Fibroblast of lung (primary cell): Measurements from ENCODE around the gene KPNA5. TPM values are rescaled to one million over a fixed set of nuclear protein-coding genes. Genes with fewer than 3 reads are reported as not detected.
A peak's percentile ranks its signal among the peaks of the same experiment; 100 is the strongest.

Experiments
- DNase-seq, 2 donors: peaks; one replicate each; pipeline versions ENCODE4 v3.0.0 to v3.0.0-alpha.2; 2010; ENCODE audit warnings: low read depth in 2 of 2
- H2AFZ ChIP-seq: 2 replicates; pipeline ENCODE4 v1.5.1; 2012; ENCODE audit warnings: low read length, control low read depth, inconsistent platforms
- H3K27ac ChIP-seq: 2 replicates; pipeline ENCODE4 v1.5.1; 2011; ENCODE audit warnings: low read length, control low read depth; ENCODE audit not compliant: insufficient read depth
- H3K27me3 ChIP-seq: 2 replicates; pipeline ENCODE4 v1.5.1; 2011; ENCODE audit warnings: mild to moderate bottlenecking, low read length; ENCODE audit not compliant: control insufficient read depth, insufficient read depth
- H3K36me3 ChIP-seq: 2 replicates; pipeline ENCODE4 v1.5.1; 2011; ENCODE audit warnings: low read length; ENCODE audit not compliant: control insufficient read depth, insufficient read depth
- H3K4me1 ChIP-seq: 2 replicates; pipeline ENCODE4 v1.5.1; 2011; ENCODE audit warnings: low read length; ENCODE audit not compliant: control insufficient read depth, insufficient read depth; ENCODE audit errors: extremely low read depth
- H3K4me2 ChIP-seq: 2 replicates; pipeline ENCODE4 v1.5.1; 2011; ENCODE audit warnings: low read length, control low read depth; ENCODE audit not compliant: insufficient read depth; ENCODE audit errors: extremely low read depth
- H3K4me3 ChIP-seq, 4 experiments: fragments of 200-600 bp in 1 of 4; sonication (generic) in 1 of 4; replicated peaks in 1 of 4; 2 replicates each; pipeline ENCODE4 v1.5.1; 2011 to 2016; ENCODE audit warnings: low read length in 4 of 4, low read depth in 3 of 4, mild to moderate bottlenecking in 3 of 4, control low read depth in 2 of 4, inconsistent platforms in 1 of 4, mixed read lengths in 1 of 4; ENCODE audit not compliant: insufficient read depth in 1 of 4; ENCODE audit errors: control extremely low read depth in 1 of 4
- H3K79me2 ChIP-seq: 2 replicates; pipeline ENCODE4 v1.5.1; 2012; ENCODE audit warnings: mild to moderate bottlenecking, low read length, inconsistent platforms; ENCODE audit not compliant: control insufficient read depth, insufficient read depth
- H3K9ac ChIP-seq: 2 replicates; pipeline ENCODE4 v1.5.1; 2011; ENCODE audit warnings: mild to moderate bottlenecking, low read length, control low read depth; ENCODE audit not compliant: insufficient read depth
- H3K9me3 ChIP-seq: 2 replicates; pipeline ENCODE4 v1.5.1; 2012; ENCODE audit warnings: low read depth, low read length; ENCODE audit not compliant: control insufficient read depth, insufficient read depth
- H4K20me1 ChIP-seq: 2 replicates; pipeline ENCODE4 v1.5.1; 2011; ENCODE audit warnings: low read length; ENCODE audit not compliant: control insufficient read depth, insufficient read depth; ENCODE audit errors: extremely low read depth
- CTCF ChIP-seq, 2 donors: IDR thresholded peaks in 1 of 2; conservative IDR thresholded peaks in 1 of 2; 1 replicate in 1 of 2; 2 replicates in 1 of 2; pipeline ENCODE4 v1.5.1; 2011 to 2012; ENCODE audit warnings: low read length in 2 of 2, control low read depth in 1 of 2, inconsistent platforms in 1 of 2, low read depth in 1 of 2, mild to moderate bottlenecking in 1 of 2
- EZH2 ChIP-seq: IDR thresholded peaks from 2 replicates; pipeline ENCODE4 v1.5.1; 2012; ENCODE audit warnings: low read length, control low read depth, mild to moderate bottlenecking; ENCODE audit errors: missing control alignments
- polyA plus RNA-seq, 2 donors: library from polyadenylated mRNA; depleted of rRNA in 1 of 2; stranded (reverse) in 1 of 2; unstranded in 1 of 2; fragments of >200 nt; gene quantifications; 2 replicates each; pipeline ENCODE4 v1.2.1, GENCODE V29; 2011 to 2012; ENCODE audit warnings: missing spikeins in 1 of 2
- total RNA-seq: library from RNA; depleted of rRNA; stranded (reverse); fragments of >200 nt; gene quantifications from 2 replicates; pipeline ENCODE4 v1.2.1, GENCODE V29; 2014

The KPNA5 gene
- total and polyA plus RNA-seq, 2 donors (not counting 1 experiment from before 2014, with no cell fraction given): 7.9 to 11.6 TPM

DNA sequence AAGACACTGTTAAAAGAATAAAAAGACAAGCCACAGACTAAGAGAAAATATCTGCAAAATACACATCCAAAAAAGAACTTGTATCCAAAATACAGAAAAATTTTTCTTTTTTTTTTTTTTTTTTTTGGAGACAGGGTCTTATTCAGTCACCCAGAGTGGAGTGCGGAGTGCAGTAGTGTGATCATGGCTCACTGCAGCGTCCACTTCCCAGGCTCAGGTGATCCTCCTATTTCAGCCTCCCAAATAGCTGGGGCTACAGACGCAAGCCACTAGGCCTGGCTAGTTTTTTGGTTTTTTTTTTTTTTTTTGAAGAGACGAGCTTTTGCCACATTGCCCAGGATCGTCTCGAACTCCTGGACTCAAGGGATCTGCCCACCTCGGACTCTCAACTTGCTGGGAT is 15.5 kb upstream of the KPNA5 start:
- peaks cover 54% of the 10 kb centered on the region for H3K79me2 ChIP-seq
- H3K4me2 ChIP-seq: peak overlapping the region; percentile 94
- no peaks in the 10 kb centered on the region for H3K27me3 ChIP-seq
- no peak overlapping the region for H3K27ac ChIP-seq
- H3K4me1 ChIP-seq: peaks cover 2% of the 10 kb centered on the region
- no peak for DNase-seq
- peak overlapping the region in 2 of 4 experiments; percentile 7 to 29 for H3K4me3 ChIP-seq
- H3K36me3 ChIP-seq: no peaks in the 10 kb centered on the region
- no peaks in the 10 kb centered on the region for H3K9me3 ChIP-seq
- H3K9ac ChIP-seq: no peak overlapping the region
- no peak overlapping the region for H2AFZ ChIP-seq
- no peaks in the 10 kb centered on the region for H4K20me1 ChIP-seq
- no peak for TF ChIP-seq CTCF (conservative IDR thresholded peaks at IDR 0.05 in 1 of 2, IDR thresholded peaks at IDR 0.05 in 1 of 2; ENCODE audit: low read depth in 1 of 2, low read length in 2 of 2)
- TF ChIP-seq EZH2: no peak

- Histone ChIP-seq H3K9me3 (no peaks in the 10 kb centered on the region), H3K4me1 (peaks cover 2% of the 10 kb centered on the region), H3K27me3 (no peaks in the 10 kb centered on the region), H2AFZ (no peak overlapping the region), H3K9ac (no peak overlapping the region), H3K36me3 (no peaks in the 10 kb centered on the region), H3K4me3 (peak overlapping the region; percentile 21 to 94 (median 29)), H4K20me1 (no peaks in the 10 kb centered on the region), H3K79me2 (peaks cover 51% of the 10 kb centered on the region), H3K4me2 (peak overlapping the region; percentile 94), H3K27ac (no peak overlapping the region)
- no peak for DNase-seq
- TF ChIP-seq CTCF (conservative IDR thresholded peaks at IDR 0.05 in 1 of 2, IDR thresholded peaks at IDR 0.05 in 1 of 2; ENCODE audit: low read depth in 1 of 2, low read length in 2 of 2): no peak
- TF ChIP-seq EZH2: no peak
Measured at GRCh38 chr6:116666869-116667268, 14.1 kb upstream of the KPNA5 start.

DNA sequence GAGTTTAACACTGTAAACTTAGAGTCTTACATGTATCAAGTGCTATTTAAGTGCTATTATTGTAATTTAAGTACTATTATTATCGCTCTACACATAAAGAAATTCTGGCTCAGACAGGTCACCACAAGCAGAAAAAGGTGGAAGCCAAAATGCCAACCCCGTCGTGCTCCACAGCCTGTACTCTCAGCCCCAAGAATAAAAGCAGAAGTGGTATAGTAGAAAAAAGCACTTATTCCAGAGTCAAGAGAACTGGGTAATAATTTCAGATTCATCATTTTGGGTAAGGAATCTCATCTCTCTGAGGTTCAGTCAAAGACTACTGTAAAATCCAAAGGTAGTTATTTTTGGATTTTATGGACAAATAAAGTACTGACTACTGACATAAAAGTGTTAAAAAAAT is 13.4 kb upstream of the KPNA5 start:
- H3K9me3 ChIP-seq: no peaks in the 10 kb centered on the region
- no peaks in the 10 kb centered on the region for H4K20me1 ChIP-seq
- no peaks in the 10 kb centered on the region for H3K36me3 ChIP-seq
- no peak for DNase-seq
- H3K27ac ChIP-seq: peak overlapping the region; percentile 85
- H3K4me2 ChIP-seq: peak overlapping the region; percentile 94
- H2AFZ ChIP-seq: no peak overlapping the region
- no peak for TF ChIP-seq EZH2
- TF ChIP-seq CTCF (conservative IDR thresholded peaks at IDR 0.05 in 1 of 2, IDR thresholded peaks at IDR 0.05 in 1 of 2; ENCODE audit: low read depth in 1 of 2, low read length in 2 of 2): no peak
- no peak overlapping the region for H3K9ac ChIP-seq
- peaks cover 44% of the 10 kb centered on the region for H3K79me2 ChIP-seq
- peak overlapping the region; percentile 77 to 94 (median 90) for H3K4me3 ChIP-seq
- peaks cover 3% of the 10 kb centered on the region for H3K27me3 ChIP-seq
- H3K4me1 ChIP-seq: peaks cover 2% of the 10 kb centered on the region
